ENCODE data around the gene C3orf20.
"Not testable (repeated sequence)": the region's sequence is repeated elsewhere in the genome, so short reads cannot be mapped to it uniquely, and the experiment has no call there.

C3orf20 gene

DNA sequence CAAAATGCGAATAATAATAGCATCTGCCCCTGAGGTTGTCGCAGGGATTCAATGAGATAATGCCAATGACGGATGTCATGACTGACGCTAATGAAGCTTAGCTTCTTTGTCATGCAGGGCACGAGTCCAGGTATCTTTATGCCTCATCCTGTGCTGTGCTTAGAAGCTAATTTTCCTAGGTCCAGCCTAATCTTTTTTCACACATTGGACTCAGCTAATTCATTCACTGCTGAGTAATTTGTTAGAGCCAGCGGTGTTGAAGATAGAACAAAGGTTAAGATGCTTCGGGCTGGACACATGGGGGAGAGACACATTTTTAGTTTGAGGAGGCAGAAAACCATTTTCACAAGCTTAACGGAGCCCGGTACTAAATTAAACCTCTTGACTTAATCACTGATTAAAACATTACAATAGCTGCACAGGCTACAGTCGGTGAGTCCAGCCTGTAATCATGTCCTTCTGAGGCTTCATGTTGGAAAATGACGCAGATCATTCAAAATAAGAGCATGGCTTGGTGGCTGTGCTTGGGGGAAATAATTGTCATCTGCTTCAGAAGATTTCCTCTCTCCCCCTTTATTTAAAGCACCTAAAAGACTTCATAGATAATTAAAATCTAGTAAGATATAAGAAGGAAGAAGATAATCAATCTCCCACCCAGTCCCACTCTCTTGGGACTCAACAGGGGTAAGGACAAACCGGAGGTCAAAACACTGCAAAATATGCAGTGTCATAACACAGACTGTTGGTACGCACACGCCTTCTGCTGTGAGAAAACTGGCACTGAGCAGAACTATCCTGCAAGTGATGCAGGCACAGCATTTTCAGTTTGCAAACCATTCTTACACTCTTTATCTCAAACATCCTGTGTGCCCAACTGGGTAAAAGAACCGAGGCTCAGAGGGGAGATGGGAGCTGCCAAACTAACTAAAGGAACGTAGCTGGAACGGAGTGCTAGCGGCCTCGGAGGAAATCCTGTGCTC lies 26.7 kb upstream of the C3orf20 start:
- Histone ChIP-seq H3K27me3 (ENCODE audit: control insufficient read depth, insufficient read depth, low read length) (no peaks in the 10 kb centered on the region), H3K79me2 (peaks cover 8% of the 10 kb centered on the region), H3K9me3 (ENCODE audit: control insufficient read depth, low read length) (no peaks in the 10 kb centered on the region), H3K27ac (no peak overlapping the region), H2AFZ (peak overlapping the region; percentile 56), H3K4me3 (ENCODE audit: low read depth, low read length) (no peak overlapping the region), H3K4me1 (no peaks in the 10 kb centered on the region), H3K9ac (no peak overlapping the region), H3K36me3 (ENCODE audit: control insufficient read depth, insufficient read depth, low read length) (no peaks in the 10 kb centered on the region), H3K4me2 (ENCODE audit: low read length) (no peak overlapping the region)
- TF ChIP-seq, protein P1, sequence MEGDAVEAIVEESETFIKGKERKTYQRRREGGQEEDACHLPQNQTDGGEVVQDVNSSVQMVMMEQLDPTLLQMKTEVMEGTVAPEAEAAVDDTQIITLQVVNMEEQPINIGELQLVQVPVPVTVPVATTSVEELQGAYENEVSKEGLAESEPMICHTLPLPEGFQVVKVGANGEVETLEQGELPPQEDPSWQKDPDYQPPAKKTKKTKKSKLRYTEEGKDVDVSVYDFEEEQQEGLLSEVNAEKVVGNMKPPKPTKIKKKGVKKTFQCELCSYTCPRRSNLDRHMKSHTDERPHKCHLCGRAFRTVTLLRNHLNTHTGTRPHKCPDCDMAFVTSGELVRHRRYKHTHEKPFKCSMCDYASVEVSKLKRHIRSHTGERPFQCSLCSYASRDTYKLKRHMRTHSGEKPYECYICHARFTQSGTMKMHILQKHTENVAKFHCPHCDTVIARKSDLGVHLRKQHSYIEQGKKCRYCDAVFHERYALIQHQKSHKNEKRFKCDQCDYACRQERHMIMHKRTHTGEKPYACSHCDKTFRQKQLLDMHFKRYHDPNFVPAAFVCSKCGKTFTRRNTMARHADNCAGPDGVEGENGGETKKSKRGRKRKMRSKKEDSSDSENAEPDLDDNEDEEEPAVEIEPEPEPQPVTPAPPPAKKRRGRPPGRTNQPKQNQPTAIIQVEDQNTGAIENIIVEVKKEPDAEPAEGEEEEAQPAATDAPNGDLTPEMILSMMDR (IDR thresholded peaks at IDR 0.05) = no peak

DNA sequence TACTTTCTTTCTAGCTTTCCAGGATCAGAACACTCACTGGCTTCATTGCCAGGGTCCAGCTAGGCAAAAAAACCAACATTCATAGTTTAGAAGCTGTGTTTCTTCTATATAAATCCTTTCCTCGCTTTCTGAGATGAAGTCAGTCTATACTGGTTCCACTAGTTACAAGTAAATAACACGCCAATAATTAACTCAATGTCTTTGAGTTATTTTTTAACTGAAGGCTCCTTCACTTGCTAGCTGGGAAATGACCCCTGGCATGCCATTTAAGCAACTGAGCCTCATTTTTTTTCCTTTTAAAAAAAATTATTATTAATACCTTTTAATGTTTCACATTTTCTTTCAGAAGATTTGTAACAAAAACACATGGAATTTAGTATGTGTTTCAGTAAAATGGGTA lies 25.5 kb upstream of the C3orf20 start:
- Histone ChIP-seq H3K9ac (no peak overlapping the region), H3K27ac (no peak overlapping the region), H3K4me2 (ENCODE audit: low read length) (no peak overlapping the region), H2AFZ (no peak overlapping the region), H3K4me1 (no peaks in the 10 kb centered on the region), H3K4me3 (ENCODE audit: low read depth, low read length) (no peak overlapping the region), H3K79me2 (peaks cover 8% of the 10 kb centered on the region), H3K27me3 (ENCODE audit: control insufficient read depth, insufficient read depth, low read length) (no peaks in the 10 kb centered on the region), H3K9me3 (ENCODE audit: control insufficient read depth, low read length) (no peaks in the 10 kb centered on the region), H3K36me3 (ENCODE audit: control insufficient read depth, insufficient read depth, low read length) (no peaks in the 10 kb centered on the region)
- TF ChIP-seq, protein P1 (IDR thresholded peaks at IDR 0.05) = no peak

DNA sequence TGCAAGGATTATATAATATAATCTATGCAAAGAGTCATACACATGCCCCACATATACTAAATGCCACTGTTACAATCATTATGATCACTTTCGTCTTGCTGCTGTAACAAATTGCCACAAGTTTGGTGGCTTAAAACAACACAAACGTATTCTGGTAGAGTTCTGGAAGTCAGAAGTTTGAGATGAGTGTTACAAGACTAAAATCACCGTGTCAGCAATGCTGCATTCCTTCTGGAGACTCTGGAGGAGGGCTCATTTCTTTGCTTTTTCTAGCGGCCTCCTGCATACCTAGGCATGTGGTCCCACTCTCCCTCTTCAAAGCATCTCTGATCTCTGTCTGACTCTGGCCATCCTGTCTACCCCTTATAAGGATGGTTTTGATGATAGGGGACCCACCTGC lies 24.7 kb upstream of the C3orf20 start:
- no peak overlapping the region for H3K27ac ChIP-seq
- TF ChIP-seq, protein P1 (IDR thresholded peaks at IDR 0.05) = no peak
- no peaks in the 10 kb centered on the region for H3K27me3 ChIP-seq (ENCODE audit: control insufficient read depth, insufficient read depth, low read length)
- no peak overlapping the region for H3K4me2 ChIP-seq (ENCODE audit: low read length)
- H3K9me3 ChIP-seq (ENCODE audit: control insufficient read depth, low read length) = no peaks in the 10 kb centered on the region
- no peaks in the 10 kb centered on the region for H3K4me1 ChIP-seq
- no peak overlapping the region for H3K9ac ChIP-seq
- no peaks in the 10 kb centered on the region for H3K36me3 ChIP-seq (ENCODE audit: control insufficient read depth, insufficient read depth, low read length)
- no peak overlapping the region for H3K4me3 ChIP-seq (ENCODE audit: low read depth, low read length)
- peaks cover 8% of the 10 kb centered on the region for H3K79me2 ChIP-seq
- peak overlapping the region; percentile 12 for H2AFZ ChIP-seq

DNA sequence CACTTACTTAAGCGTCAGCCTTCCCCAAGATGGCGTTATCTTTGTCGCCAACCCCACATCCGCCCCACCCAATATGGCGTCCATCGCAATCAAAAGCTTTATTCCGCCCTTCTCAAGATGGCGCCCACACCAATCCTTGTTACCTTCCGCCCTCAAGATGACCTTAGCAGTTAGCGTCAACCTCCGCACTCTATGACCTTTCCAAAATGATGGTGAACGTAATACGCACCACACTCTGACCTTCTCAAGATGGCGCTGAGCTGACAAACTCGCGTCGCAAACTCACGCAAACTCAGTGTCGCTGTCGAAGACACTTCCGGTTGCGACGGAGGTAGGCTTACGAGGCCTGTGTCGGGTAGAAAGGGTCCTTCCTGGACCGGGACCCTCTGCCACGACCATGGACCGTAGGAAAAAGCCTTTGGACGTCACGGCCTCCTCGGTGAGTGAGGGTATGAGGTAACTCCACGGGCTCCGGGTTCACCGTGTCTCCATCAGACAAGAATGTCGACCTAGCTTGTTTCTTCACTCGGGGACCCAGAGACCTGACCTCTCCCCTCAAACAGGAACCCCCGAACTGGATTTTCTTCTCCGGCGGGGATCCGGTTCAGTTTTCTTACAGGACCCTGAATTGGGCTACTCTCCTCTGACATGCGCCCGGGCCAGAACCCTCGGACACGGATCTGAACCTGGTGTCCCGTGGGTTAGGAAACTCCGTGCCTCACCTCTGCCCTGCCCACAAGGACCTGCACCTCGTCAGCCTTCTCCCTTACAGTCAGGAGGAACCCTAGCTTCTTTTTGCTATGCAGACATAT lies 23.3 kb upstream of the C3orf20 start, which contains the start of gene CCDC174:
Gene CCDC174, plus strand, starts transcription at position 323 of the 812 bp plus-strand sequence. Its CDS starts 75 bp downstream, at position 398.
- H2AFZ ChIP-seq = peak within 1 kb of the TSS; percentile 97
- H3K4me1 ChIP-seq = no peaks in the 10 kb centered on the region
- H3K4me3 ChIP-seq (ENCODE audit: low read depth, low read length) = peak within 1 kb of the TSS; percentile 94
- TF ChIP-seq, protein P1 (IDR thresholded peaks at IDR 0.05) = peak; percentile 16
- H3K27me3 ChIP-seq (ENCODE audit: control insufficient read depth, insufficient read depth, low read length) = no peaks in the 10 kb centered on the region
- H3K79me2 ChIP-seq = peaks cover 8% of the 10 kb centered on the region
- peak within 1 kb of the TSS; percentile 95 for H3K4me2 ChIP-seq (ENCODE audit: low read length)
- H3K36me3 ChIP-seq (ENCODE audit: control insufficient read depth, insufficient read depth, low read length) = no peaks in the 10 kb centered on the region
- peak within 1 kb of the TSS; percentile 78 for H3K27ac ChIP-seq
- H3K9ac ChIP-seq = peak within 1 kb of the TSS; percentile 73
- H3K9me3 ChIP-seq (ENCODE audit: control insufficient read depth, low read length) = no peaks in the 10 kb centered on the region

DNA sequence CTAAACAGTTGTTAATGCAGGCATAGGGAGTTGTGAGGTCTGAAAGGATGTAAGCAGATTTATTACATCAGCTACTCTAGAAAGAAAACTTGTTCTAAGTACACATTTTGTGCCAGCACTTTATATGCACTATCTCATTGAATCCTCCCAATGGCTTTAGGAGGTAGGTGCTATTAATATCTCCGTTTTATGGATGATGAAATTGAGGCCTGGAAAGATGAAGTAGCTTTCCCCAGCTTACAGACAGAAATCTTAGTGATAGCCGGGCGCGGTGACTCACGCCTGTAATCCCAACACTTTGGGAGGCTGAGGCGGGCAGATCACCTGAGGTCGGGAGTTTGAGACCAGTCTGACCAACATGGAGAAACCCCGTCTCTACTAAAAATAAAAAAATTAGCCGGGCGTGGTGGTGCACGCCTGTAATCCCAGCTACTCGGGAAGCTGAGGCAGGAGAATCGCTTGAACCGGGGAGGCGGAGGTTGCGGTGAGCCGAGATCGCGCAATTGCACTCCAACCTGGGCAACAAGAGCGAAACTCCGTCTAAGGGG lies 22.5 kb upstream of the C3orf20 start:
- Histone ChIP-seq H2AFZ (peak overlapping the region; percentile 97), H3K27ac (peak overlapping the region; percentile 78), H3K4me2 (ENCODE audit: low read length) (peak overlapping the region; percentile 95), H3K9ac (peak overlapping the region; percentile 73), H3K4me3 (ENCODE audit: low read depth, low read length) (peak overlapping the region; percentile 94)
- H3K36me3 ChIP-seq (ENCODE audit: control insufficient read depth, insufficient read depth, low read length); H3K9me3 ChIP-seq (ENCODE audit: control insufficient read depth, low read length); H3K79me2 ChIP-seq; H3K4me1 ChIP-seq; H3K27me3 ChIP-seq (ENCODE audit: control insufficient read depth, insufficient read depth, low read length): not testable (repeated sequence)

Measured in parathyroid adenoma (tissue), 2 donors.